GM21515 (cell line): ENCODE data around the gene CCDC152.
A peak's percentile ranks its signal among the peaks of the same experiment; 100 is the strongest.
"Not testable (repeated sequence)": the region's sequence is repeated elsewhere in the genome, so short reads cannot be mapped to it uniquely, and the experiment has no call there.

Source experiments
- ATAC-seq: cut with Tn5 transposase; IDR thresholded peaks from one replicate; pipeline ENCODE4 v1.9.1; 2021; ENCODE audit not compliant: unreplicated experiment

CCDC152 gene

GRCh38 chr5:42756606-42757601, at the start of gene CCDC152:
Gene CCDC152 (plus strand): TSS chr5:42756818. CDS start chr5:42759122, 2,304 bp downstream.
- ATAC-seq, result peak; percentile 79

DNA sequence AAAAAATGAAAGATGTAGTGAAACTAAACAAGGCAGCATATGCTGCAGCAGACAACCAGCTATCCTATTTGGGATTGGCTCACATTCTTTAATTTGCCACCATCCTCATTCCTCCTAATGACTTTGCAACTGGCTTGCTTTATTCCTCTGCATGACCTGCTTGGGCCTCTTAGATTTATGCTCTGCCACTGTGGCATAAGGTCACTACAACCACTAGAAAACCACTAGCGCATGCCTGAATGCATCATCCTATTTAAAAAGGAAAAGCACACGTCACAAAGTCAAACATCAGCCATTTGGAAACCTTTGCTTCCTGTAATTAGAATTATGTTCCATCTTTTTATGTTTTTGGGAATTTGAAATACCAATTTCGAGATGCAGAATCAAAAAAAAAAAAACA, 40.8 kb upstream of the CCDC152 start:
- ATAC-seq, result no peak

GRCh38 chr5:42718591-42718990, 38.0 kb upstream of the CCDC152 start:
- ATAC-seq, result peak; percentile 77

GRCh38 chr5:42719034-42719433, 37.6 kb upstream of the CCDC152 start:
- no peak for ATAC-seq

DNA sequence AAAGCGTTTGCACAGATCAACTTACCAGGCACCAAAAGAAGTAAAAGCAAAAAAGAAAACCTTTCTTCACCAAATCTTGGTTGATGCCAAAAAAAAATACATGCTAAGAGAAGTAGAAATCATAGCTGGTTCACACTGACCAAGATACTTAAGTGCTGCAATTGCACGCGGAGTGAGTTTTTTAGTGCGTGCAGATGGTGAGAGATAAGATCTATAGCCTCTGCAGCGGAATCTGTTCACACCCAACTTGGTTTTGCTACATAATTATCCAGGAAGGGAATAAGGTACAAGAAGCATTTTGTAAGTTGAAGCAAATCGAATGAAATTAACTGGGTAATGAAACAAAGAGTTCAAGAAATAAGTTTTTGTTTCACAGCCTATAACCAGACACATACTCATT, 36.4 kb upstream of the CCDC152 start:
- no peak for ATAC-seq

- ATAC-seq, result no peak
These were observed 35.1 kb upstream of the CCDC152 start for GRCh38 chr5:42721484-42721883.

DNA sequence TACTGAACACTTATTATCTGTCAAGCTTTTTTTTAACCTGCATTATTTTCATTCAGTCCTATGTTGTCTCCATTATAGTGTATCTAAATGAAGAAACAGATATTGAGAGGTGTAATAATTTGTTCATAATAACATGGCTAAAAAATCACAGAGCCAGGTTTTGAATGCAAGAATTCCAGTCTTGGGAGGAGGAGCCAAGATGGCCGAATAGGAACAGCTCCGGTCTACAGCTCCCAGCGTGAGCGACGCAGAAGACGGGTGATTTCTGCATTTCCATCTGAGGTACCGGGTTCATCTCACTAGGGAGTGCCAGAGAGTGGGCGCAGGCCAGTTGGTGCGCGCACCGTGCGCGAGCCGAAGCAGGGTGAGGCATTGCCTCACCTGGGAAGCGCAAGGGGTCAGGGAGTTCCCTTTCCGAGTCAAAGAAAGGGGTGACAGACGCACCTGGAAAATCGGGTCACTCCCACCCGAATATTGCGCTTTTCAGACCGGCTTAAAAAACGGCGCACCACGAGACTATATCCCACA, 22.0 kb upstream of the CCDC152 start:
- ATAC-seq, result not testable (repeated sequence)

DNA sequence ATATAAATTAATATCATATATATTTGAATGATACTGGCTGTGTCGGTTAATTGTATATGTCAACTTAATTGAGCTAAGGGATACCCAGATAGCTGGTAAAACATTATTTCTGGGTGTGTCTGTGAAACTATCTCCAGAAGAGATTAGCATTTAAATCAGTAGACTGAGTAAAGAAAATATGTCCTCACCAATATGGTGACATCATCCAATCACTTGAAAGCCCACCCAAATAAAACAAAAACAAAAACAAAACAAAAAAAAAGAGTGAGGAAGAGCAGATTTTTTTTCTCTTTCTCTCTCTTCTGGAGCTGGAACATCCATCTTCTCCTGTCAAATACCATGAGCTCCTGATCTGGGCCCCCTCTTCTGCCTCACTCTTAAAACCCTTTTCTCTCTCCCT, 15.7 kb upstream of the CCDC152 start:
- no peak for ATAC-seq

DNA sequence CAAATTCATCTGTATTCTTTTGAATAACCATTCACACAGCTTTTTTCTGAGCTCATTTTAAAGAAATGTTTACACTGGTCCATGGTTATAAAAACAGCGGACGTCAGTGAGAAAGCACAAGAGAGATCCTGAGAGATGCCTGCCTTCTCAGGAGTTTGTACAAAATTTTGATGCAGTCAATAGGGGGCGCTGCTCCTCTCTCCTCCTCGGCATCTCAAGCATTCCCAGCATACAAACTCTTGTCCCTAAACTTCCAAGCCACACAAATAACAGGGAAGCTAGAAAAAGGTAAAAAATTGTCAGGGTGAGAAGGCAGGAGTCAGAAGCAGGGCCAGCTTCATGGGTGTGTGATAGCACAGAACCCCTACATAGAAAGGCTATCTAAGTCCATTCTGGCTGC, 11.2 kb upstream of the CCDC152 start:
- ATAC-seq, result no peak

GRCh38 chr5:42745856-42746255, 10.8 kb upstream of the CCDC152 start:
- ATAC-seq, result no peak

DNA sequence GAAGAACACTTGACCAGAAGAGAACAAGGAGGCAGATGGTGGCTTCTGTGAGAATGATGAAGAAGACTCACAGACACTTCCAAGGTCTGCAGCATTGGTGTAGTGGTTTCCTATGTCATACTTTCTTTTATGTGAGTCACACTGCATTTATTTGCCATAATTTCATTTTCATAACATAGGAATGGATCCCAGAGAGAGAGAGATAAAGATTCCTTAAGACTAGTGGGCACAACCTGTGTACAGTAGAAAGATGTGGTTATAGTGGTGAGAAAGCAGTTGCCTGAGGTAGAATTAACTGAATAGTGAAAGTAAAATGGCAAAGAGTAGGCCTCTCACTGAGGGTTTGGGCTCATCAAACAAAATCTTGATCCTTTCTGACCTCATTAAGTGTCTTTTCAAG, 7.6 kb upstream of the CCDC152 start:
- ATAC-seq, result no peak

GRCh38 chr5:42750507-42750906, 6.1 kb upstream of the CCDC152 start:
- ATAC-seq, result no peak

DNA sequence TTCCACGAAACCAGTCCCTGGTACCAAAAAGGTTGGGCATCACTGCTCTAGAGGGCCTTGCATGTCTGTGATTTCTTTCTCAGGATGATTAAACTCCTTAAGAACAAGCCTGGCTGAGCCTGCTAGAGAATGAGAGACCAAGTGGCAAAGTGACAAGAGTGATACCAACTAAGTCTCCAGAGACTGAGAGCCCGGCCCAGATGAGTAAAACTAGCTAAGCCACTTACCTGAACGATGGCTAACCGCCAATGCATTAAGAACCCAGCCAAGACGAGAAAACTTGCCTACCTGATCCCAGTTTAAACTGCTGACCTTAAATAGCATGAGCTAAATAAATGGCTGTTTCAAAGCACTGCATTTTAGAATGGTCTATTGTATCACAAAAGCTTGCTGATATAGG, 5.6 kb upstream of the CCDC152 start:
- no peak for ATAC-seq

DNA sequence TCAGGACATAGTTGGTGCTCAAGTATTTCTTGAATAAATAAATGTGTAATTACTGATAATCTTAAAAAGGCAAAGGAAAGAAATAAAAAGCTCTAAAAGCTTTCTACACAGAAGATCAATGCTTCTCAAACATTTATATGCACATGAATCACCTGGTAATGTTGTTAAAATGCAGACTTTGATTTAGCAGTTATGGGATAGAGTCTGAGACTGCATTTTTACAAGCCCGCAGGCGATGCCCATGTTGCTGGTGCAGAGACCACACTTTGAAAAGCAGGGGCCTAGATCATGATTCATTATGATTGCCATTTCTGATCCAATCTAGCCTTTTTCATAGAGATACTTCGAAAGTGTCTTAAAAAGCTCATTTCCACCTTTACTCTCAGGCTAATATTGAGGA, 3.5 kb upstream of the CCDC152 start:
- no peak for ATAC-seq

DNA sequence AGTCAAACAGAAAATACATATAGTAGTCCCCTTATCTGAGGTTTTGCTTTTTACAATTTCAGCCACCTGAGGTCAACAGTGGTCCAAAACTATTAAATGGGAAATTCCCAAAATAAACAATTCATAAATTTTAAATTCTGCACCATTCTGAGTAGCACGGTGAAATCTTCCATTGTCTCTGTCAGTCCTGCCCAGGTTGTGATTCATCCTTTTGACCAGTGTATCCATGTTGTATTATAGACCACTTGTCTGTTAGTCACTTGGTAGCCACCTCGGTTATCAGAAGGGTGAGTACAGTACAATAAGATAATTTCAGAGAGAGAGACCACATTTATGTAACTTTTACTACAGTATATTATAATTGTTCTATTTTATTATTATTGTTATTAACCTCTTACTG, 2.8 kb downstream of the CCDC152 start:
- no peak for ATAC-seq

DNA sequence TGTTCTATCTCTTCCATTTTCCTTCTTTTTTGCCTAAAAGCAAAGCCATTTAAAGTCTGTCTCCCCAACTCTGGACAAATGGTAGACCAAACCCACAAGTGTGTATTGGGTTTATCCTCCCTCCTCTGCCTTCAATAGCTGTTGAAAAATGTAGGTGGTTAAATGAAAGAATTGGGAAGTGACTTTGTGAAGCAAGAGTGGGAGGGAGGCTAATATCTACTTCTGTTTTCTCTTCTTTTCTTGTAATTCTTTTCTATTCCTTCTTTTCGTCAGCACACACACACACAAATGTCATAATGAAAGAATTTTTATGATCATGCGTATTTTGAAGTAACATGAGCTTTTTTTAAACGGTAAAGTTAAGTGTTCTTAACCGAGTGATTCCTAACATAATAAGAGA, 3.8 kb downstream of the CCDC152 start:
- ATAC-seq, result no peak

GRCh38 chr5:42761791-42762190, 5.2 kb downstream of the CCDC152 start:
- ATAC-seq, result no peak

GRCh38 chr5:42767491-42768105, 11.0 kb downstream of the CCDC152 start:
- no peak for ATAC-seq

- ATAC-seq, result no peak
These were observed 11.5 kb downstream of the CCDC152 start for GRCh38 chr5:42768106-42768504.

GRCh38 chr5:42770003-42770402, 13.4 kb downstream of the CCDC152 start:
- ATAC-seq, result no peak

GRCh38 chr5:42772265-42772993, 15.8 kb downstream of the CCDC152 start:
- no peak for ATAC-seq
